Immature natural killer cell (primary cell): Measurements from ENCODE around the gene NR1H3. TPM values are rescaled to one million over a fixed set of nuclear protein-coding genes. Genes with fewer than 3 reads are reported as not detected.

Source experiments
- DNase-seq, 3 donors: peaks; one replicate each; pipeline ENCODE4 v3.0.0; 2022; ENCODE audit warnings: mixed read lengths in 1 of 3
- H3K27ac Mint-ChIP-seq, 6 donors: one replicate each; pipeline ENCODE4 v1.8.0; 2020; ENCODE audit warnings: mixed read lengths in 6 of 6, mild to moderate bottlenecking in 5 of 6, inconsistent platforms in 4 of 6, moderate library complexity in 3 of 6
- H3K27me3 Mint-ChIP-seq, 3 donors: one replicate each; pipeline ENCODE4 v1.8.0; 2020 to 2021; ENCODE audit warnings: low read depth in 3 of 3, mild to moderate bottlenecking in 3 of 3, mixed read lengths in 3 of 3, moderate library complexity in 3 of 3, inconsistent platforms in 1 of 3
- H3K36me3 Mint-ChIP-seq, 3 donors: one replicate each; pipeline ENCODE4 v1.8.0; 2020; ENCODE audit warnings: mixed read lengths in 3 of 3, inconsistent platforms in 2 of 3, mild to moderate bottlenecking in 2 of 3
- H3K4me1 Mint-ChIP-seq, 2 donors: one replicate each; pipeline ENCODE4 v1.8.0; 2020; ENCODE audit warnings: inconsistent platforms in 2 of 2, mild to moderate bottlenecking in 2 of 2, mixed read lengths in 2 of 2, moderate library complexity in 1 of 2
- H3K4me3 Mint-ChIP-seq, 5 donors: one replicate each; pipeline ENCODE4 v1.8.0; 2020; ENCODE audit warnings: mild to moderate bottlenecking in 5 of 5, mixed read lengths in 5 of 5, inconsistent platforms in 3 of 5, moderate library complexity in 3 of 5
- H3K9me3 Mint-ChIP-seq, 6 donors: one replicate each; pipeline ENCODE4 v1.8.0; 2020; ENCODE audit warnings: mild to moderate bottlenecking in 6 of 6, mixed read lengths in 6 of 6, inconsistent platforms in 4 of 6, moderate library complexity in 3 of 6
- polyA plus RNA-seq, 3 donors: library from polyadenylated mRNA; unstranded; fragments of 300-500 nt; fragmentation: Illumina TruSeq; gene quantifications; one replicate each; pipeline ENCODE4 v1.2.3, GENCODE V29; 2021

Gene NR1H3
- polyA plus RNA-seq, 3 donors from 2014 or later = 14.8 to 20.3 (median 19.8) TPM

DNA sequence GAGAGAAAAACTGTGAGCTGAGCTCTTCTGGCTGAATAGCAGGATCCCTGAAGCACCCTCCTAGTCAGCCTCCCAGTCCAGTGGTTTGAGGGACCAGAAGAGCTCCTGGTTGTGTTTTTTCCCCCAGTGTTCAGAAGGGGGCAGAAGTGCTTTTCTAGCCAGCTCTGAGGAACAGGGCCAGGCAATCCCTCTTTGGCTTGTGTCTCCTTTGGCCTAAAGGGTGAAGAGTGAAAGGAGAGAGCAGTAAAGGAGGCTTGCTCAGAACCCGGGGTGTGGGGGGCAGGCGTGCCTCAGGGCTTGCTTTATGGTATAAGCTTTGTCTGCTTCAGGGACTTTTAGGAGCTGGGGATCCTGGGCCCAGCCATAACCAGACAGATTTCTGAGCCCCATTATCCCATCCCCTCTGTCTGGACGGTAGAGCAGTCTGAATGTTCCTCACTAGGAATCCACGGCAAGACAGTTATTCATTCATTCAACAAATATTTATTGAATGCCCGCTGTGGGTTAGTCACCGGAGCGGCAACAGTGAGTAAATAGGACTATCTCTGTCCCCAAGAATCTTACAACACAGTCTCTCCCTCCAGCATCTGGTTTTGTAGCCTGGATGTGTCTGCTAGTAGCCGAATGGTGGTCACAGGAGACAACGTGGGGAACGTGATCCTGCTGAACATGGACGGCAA lies 23.7 kb upstream of the NR1H3 start:
- no peak for DNase-seq
- Mint-ChIP-seq H3K4me1 (peaks cover 2 to 12% of the 10 kb centered on the region in 2 donors), H3K9me3 (no peaks in the 10 kb centered on the region), H3K36me3 (peaks cover 0 to 21% (median 11%) of the 10 kb centered on the region in 3 donors), H3K4me3 (peak overlapping the region in 1 of 5 donors; percentile 10), H3K27me3 (peaks cover 0 to 2% (median 0%) of the 10 kb centered on the region in 3 donors), H3K27ac (peak overlapping the region in 4 of 6 donors; percentile 76 to 92 (median 84))

DNA sequence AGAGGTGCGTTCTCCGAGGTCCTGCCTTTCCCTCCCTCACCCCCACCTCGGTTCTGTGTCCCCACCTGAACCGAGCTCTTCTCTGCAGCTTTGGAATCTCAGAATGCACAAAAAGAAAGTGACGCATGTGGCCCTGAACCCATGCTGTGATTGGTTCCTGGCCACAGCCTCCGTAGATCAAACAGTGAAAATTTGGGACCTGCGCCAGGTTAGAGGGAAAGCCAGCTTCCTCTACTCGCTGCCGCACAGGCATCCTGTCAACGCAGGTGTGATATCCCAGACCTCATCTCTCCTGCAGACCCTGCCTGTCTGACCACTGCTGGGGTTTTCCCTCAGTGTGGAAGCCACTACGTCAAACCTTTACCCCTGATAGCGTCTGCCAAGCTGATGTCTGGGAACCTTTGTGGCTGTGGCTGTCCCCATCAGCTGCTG lies 23.1 kb upstream of the NR1H3 start:
- Mint-ChIP-seq H3K27ac (peak overlapping the region in 5 of 6 donors; percentile 33 to 92 (median 83)), H3K4me3 (peak overlapping the region in 1 of 5 donors; percentile 10), H3K36me3 (peaks cover 1 to 19% (median 9%) of the 10 kb centered on the region in 3 donors), H3K4me1 (peaks cover 2 to 12% of the 10 kb centered on the region in 2 donors), H3K27me3 (peaks cover 0 to 2% (median 0%) of the 10 kb centered on the region in 3 donors), H3K9me3 (no peaks in the 10 kb centered on the region)
- DNase-seq = peak; percentile 36 to 58 (median 54)

DNA sequence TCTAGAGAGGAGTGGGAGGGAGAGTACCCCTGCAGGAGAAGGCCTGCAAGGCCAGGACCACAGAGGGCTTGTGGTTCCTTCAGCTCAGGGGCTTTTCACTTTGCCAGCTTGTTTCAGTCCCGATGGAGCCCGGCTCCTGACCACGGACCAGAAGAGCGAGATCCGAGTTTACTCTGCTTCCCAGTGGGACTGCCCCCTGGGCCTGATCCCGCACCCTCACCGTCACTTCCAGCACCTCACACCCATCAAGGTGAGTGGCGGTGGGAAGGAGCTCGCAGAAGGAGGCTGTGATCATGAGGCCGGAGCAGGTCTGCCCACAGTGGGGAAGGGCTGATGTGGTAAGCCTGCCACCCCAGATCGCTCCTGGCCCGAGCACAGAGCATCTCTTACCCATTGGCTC lies 22.6 kb upstream of the NR1H3 start:
- Mint-ChIP-seq H3K4me3 (no peak overlapping the region), H3K4me1 (peaks cover 2 to 12% of the 10 kb centered on the region in 2 donors), H3K27me3 (peaks cover 0 to 2% (median 0%) of the 10 kb centered on the region in 3 donors), H3K9me3 (no peaks in the 10 kb centered on the region), H3K36me3 (peaks cover 6 to 23% (median 9%) of the 10 kb centered on the region in 3 donors), H3K27ac (peak overlapping the region in 4 of 6 donors; percentile 60 to 92 (median 74))
- DNase-seq = no peak

DNA sequence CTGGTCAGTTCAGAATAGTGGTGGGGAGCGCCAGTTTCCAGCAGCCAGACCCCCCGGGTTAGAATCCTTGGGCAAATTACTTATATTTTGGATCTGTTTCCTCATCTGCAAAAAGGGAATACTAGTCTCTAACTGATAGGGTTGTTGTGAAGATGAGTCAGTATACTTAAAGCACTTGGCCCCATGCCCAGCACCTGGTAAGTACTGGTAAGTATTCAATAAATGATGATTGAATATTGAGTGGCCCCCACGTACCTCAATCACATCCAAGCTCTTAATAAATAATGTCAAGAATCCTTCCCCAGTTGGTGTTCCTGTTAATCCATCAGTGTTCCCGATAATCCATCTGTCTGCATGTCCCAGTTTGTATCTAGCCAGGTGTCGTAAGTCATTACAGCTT lies 21.3 kb upstream of the NR1H3 start:
- no peaks in the 10 kb centered on the region for H3K9me3 Mint-ChIP-seq
- H3K27ac Mint-ChIP-seq = peak overlapping the region in 4 of 6 donors; percentile 1 to 73 (median 43)
- peaks cover 2 to 12% of the 10 kb centered on the region in 2 donors for H3K4me1 Mint-ChIP-seq
- no peak for DNase-seq
- H3K27me3 Mint-ChIP-seq = peaks cover 0 to 2% (median 0%) of the 10 kb centered on the region in 3 donors
- H3K4me3 Mint-ChIP-seq = no peak overlapping the region
- peaks cover 6 to 25% (median 13%) of the 10 kb centered on the region in 3 donors for H3K36me3 Mint-ChIP-seq

DNA sequence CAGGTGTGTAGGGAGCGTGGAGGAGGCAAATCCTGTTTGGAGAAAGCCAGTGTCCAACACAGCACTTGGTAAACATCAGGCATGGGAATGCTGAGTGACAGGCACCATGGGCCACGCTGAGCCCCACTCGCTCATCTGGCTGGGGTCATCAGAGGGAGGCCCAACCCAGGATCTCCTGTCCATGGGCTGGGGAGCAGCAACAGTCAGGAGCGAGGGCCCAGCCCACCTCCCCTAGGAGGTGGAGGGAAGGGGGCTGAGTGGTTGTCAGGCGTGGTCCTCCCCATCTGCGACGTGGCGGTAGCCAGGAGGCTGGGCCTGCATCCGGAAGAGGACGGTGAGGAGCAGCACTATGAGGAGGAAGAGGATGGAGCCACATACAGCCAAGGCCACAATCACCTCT lies 17.9 kb upstream of the NR1H3 start:
- H3K36me3 Mint-ChIP-seq = peaks cover 14 to 45% (median 25%) of the 10 kb centered on the region in 3 donors
- H3K27me3 Mint-ChIP-seq = peaks cover 0 to under 1% (median 0%) of the 10 kb centered on the region in 3 donors
- no peak overlapping the region for H3K4me3 Mint-ChIP-seq
- DNase-seq = no peak
- H3K9me3 Mint-ChIP-seq = no peaks in the 10 kb centered on the region
- H3K27ac Mint-ChIP-seq = no peak overlapping the region
- peaks cover 0 to 4% of the 10 kb centered on the region in 2 donors for H3K4me1 Mint-ChIP-seq

GRCh38 chr11:47241841-47242301 lies 15.9 kb upstream of the NR1H3 start:
- no peak for DNase-seq
- Mint-ChIP-seq H3K4me3 (no peak overlapping the region), H3K4me1 (peaks cover under 1 to 2% of the 10 kb centered on the region in 2 donors), H3K36me3 (peaks cover 10 to 37% (median 25%) of the 10 kb centered on the region in 3 donors), H3K27ac (peak overlapping the region in 2 of 6 donors; percentile 1 to 8), H3K27me3 (no peaks in the 10 kb centered on the region), H3K9me3 (no peaks in the 10 kb centered on the region)

DNA sequence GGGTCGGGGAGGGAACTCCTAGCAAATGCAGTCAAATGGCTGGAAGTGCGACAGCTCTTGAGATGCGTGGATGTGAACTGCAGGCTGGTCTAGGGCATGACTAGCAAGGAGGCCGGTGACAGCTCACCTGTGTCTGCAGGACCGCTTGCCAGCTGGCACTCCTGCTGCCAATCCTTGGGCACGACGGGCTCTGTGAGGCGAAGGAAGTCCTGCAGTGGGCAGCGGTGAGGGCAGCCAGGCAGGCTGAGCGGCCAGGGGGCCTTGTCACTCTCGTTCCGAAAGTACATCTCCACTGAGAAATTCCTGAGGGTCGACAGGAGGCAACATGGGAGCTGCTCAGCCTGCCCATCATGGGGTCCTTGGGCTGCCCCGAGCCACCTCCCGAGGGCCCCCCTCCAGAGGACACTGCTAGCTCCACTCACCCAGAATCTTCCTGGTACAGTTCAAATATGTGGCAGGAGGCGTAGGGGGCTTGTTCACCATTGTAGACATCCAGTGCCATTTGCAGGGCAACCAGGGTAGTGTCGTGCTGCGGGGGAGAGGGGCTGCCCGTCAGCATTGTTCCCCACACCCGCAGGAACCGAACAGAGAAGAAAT lies 15.1 kb upstream of the NR1H3 start:
- no peaks in the 10 kb centered on the region for H3K27me3 Mint-ChIP-seq
- H3K9me3 Mint-ChIP-seq = no peaks in the 10 kb centered on the region
- peaks cover 10 to 35% (median 25%) of the 10 kb centered on the region in 3 donors for H3K36me3 Mint-ChIP-seq
- no peak overlapping the region for H3K4me3 Mint-ChIP-seq
- peaks cover 4 to 10% of the 10 kb centered on the region in 2 donors for H3K4me1 Mint-ChIP-seq
- H3K27ac Mint-ChIP-seq = no peak overlapping the region
- no peak for DNase-seq

DNA sequence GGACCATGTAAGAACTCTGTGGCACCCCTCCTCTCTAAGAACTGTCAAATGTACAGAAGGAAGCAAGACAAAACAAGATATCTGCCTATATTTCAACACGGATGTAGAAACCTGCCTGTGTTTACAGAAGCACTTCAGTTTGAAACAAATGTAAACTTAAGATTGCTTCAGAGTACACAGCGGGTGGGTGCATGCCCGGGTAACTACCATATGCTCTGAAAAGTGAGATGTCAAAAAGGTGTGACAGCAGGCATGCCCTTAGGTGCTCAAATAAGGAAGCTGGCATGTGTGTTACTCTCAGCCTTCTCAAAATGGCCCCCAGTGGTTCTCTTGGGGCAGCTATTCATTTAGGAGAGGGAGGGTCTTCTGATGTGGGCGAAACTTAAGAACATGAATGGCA lies 14.3 kb upstream of the NR1H3 start:
- peaks cover 12 to 17% of the 10 kb centered on the region in 2 donors for H3K4me1 Mint-ChIP-seq
- H3K27me3 Mint-ChIP-seq = no peaks in the 10 kb centered on the region
- no peak overlapping the region for H3K4me3 Mint-ChIP-seq
- H3K9me3 Mint-ChIP-seq = no peaks in the 10 kb centered on the region
- H3K36me3 Mint-ChIP-seq = peaks cover 10 to 35% (median 25%) of the 10 kb centered on the region in 3 donors
- no peak for DNase-seq
- H3K27ac Mint-ChIP-seq = peak overlapping the region in 2 of 6 donors; percentile 40 to 62

DNA sequence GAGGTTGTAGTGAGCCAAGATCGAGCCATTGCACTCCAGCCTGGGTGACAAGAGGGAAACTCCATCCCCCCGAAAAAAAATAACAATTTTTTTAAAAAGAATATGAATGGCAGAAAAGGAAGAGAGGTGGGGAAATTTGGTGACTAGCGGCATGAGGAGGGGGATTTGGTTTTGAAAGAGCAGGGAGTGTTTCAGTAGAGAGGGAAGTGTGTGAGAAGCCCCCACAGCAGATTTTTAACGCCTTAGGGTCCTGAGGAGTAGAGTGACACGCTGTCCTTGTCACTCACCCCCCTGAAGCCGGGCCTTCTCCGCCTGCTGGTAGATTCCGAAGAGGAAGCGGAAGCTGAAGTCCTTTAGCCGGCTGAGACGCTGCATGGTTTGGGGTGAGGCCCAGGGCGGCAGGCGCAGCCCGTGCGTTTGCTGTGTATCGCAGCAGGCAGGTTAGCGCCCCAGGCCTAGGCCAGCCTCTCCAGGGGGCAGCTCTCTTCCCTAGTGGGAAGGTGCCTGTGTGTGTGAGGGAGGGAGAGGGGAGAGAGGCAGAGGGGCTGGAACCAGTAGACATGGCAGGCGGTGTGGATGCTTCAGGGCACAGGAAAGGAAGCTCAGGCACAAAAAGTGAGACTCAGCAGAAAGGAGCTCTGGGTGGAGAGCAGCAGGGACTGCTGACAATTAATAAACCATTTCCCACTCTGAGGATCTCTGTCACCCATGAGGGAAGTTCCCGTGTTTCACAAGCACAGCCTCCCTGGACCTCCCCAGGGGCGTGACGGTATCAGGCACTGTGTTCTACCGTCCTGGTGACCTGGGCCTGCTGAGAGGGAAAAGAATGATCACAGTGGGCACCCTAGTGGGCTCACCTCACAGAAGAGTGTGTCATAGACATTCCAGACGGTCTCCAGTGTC lies 13.1 kb upstream of the NR1H3 start:
- Mint-ChIP-seq H3K27me3 (no peaks in the 10 kb centered on the region), H3K27ac (no peak overlapping the region), H3K4me1 (peaks cover 24 to 30% of the 10 kb centered on the region in 2 donors), H3K4me3 (no peak overlapping the region), H3K36me3 (peaks cover 10 to 34% (median 24%) of the 10 kb centered on the region in 3 donors), H3K9me3 (no peaks in the 10 kb centered on the region)
- DNase-seq = no peak

- H3K4me3 Mint-ChIP-seq = no peak overlapping the region
- no peak overlapping the region for H3K27ac Mint-ChIP-seq
- no peaks in the 10 kb centered on the region for H3K27me3 Mint-ChIP-seq
- no peaks in the 10 kb centered on the region for H3K9me3 Mint-ChIP-seq
- no peak for DNase-seq
- H3K36me3 Mint-ChIP-seq = peaks cover 10 to 27% (median 17%) of the 10 kb centered on the region in 3 donors
- H3K4me1 Mint-ChIP-seq = peaks cover 28 to 30% of the 10 kb centered on the region in 2 donors
Measured at GRCh38 chr11:47245611-47246357, 12.0 kb upstream of the NR1H3 start.

DNA sequence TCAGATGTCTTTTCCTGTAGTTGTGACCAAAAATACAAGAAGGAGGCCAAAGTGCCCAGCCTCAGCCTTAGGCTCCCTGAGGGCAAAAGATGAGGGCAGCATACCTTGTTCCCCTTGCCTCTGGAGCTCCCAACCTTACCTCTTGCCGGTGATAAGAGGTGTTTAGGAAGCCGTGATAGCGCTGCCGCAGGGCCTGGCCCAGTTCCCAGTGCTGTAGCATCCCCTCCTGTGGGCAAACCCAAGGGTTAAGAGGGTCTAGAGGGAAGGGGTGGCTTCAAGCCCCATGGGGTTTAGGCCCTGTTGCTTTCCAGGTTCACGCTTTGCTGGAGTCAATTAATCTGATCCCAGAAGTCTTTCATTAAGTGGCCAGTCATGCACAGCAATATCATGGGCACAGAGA lies 10.3 kb upstream of the NR1H3 start:
- Mint-ChIP-seq H3K36me3 (peaks cover 0 to 12% (median 3%) of the 10 kb centered on the region in 3 donors), H3K27ac (no peak overlapping the region), H3K4me1 (peaks cover 29 to 30% of the 10 kb centered on the region in 2 donors), H3K9me3 (no peaks in the 10 kb centered on the region), H3K4me3 (peak overlapping the region; percentile 92 to 100 (median 97)), H3K27me3 (no peaks in the 10 kb centered on the region)
- no peak for DNase-seq

DNA sequence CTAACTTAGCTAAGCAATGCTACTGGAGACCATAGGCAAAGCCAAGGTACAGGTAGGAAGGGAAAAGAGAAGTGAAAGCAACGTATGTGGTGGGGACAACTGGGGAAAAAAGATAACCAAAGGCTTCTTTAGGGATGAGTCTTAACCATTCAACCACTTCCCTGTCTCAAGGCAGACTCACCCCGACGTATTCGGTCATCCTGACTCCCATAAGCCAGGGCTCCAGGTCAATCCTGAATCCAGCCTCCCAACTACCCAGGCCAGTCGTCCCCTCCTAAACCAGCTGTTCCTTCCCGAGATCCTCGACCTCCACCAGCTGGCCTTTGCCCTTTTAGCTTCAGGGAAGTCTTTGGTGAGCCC lies 9.5 kb upstream of the NR1H3 start:
- H3K27me3 Mint-ChIP-seq = no peaks in the 10 kb centered on the region
- H3K9me3 Mint-ChIP-seq = no peaks in the 10 kb centered on the region
- peak overlapping the region; percentile 86 to 99 (median 98) for H3K27ac Mint-ChIP-seq
- H3K36me3 Mint-ChIP-seq = peaks cover 0 to 10% (median 2%) of the 10 kb centered on the region in 3 donors
- peaks cover 29 to 30% of the 10 kb centered on the region in 2 donors for H3K4me1 Mint-ChIP-seq
- peak overlapping the region; percentile 92 to 100 (median 97) for H3K4me3 Mint-ChIP-seq
- DNase-seq = no peak
